GM18909 (cell line): ENCODE results near the gene OTUB2.

ENCODE experiments used
- ATAC-seq: cut with Tn5 transposase; IDR thresholded peaks from one replicate; pipeline ENCODE4 v1.9.1; 2021; ENCODE audit warnings: mild to moderate bottlenecking; ENCODE audit not compliant: unreplicated experiment, poor library complexity

OTUB2 gene

GRCh38 chr14:94038921-94039629 lies 12.9 kb downstream of the OTUB2 start:
- ATAC-seq: no peak

GRCh38 chr14:94040247-94040646 lies 14.1 kb downstream of the OTUB2 start:
- ATAC-seq: no peak

- no peak for ATAC-seq
Observed at GRCh38 chr14:94040796-94041195, 14.7 kb downstream of the OTUB2 start.

GRCh38 chr14:94041551-94042346 lies 15.6 kb downstream of the OTUB2 start:
- ATAC-seq: no peak

GRCh38 chr14:94042433-94043091 lies 16.4 kb downstream of the OTUB2 start:
- ATAC-seq: no peak

GRCh38 chr14:94043111-94043755 lies 17.1 kb downstream of the OTUB2 start:
- ATAC-seq: no peak

- no peak for ATAC-seq
Observed at GRCh38 chr14:94043756-94044475, 17.8 kb downstream of the OTUB2 start.

- ATAC-seq: no peak
Observed at GRCh38 chr14:94044476-94045091, 18.4 kb downstream of the OTUB2 start.

- ATAC-seq: no peak
Observed at GRCh38 chr14:94045101-94045500, 19.0 kb downstream of the OTUB2 start.

- ATAC-seq: no peak
Observed at GRCh38 chr14:94045563-94046345, 19.6 kb downstream of the OTUB2 start.

- no peak for ATAC-seq
Observed at GRCh38 chr14:94046696-94047250, 20.6 kb downstream of the OTUB2 start.

- ATAC-seq: no peak
Observed at GRCh38 chr14:94047581-94047980, 21.4 kb downstream of the OTUB2 start.

GRCh38 chr14:94048691-94049624 lies 22.8 kb downstream of the OTUB2 start:
- no peak for ATAC-seq

- ATAC-seq: no peak
Observed at GRCh38 chr14:94049625-94050023, 23.5 kb downstream of the OTUB2 start.

GRCh38 chr14:94050231-94050880 lies 24.2 kb downstream of the OTUB2 start:
- ATAC-seq: no peak

- ATAC-seq: no peak
Observed at GRCh38 chr14:94051115-94051514, 25.0 kb downstream of the OTUB2 start.

- no peak for ATAC-seq
Observed at GRCh38 chr14:94051779-94052178, 25.6 kb downstream of the OTUB2 start.
